Measurements from ENCODE around the gene STAB1. TPM values are rescaled to one million over a fixed set of nuclear protein-coding genes. Genes with fewer than 3 reads are reported as not detected.

Gene STAB1
- total and polyA plus RNA-seq, 8 donors, result 8.2 to 140 (median 50.5) TPM

- no peaks in the 10 kb centered on the region for H3K4me1 ChIP-seq
- TF ChIP-seq CTCF (IDR thresholded peaks at IDR 0.05), result no peak
- WGBS, 2 donors, result 92 to 93% methylated on average over 7 of the region's 7 CpGs
Observed at GRCh38 chr3:52513281-52513680, 18.1 kb downstream of the STAB1 start.

GRCh38 chr3:52514576-52514975 lies 19.4 kb downstream of the STAB1 start:
- Histone ChIP-seq H3K27ac (no peak overlapping the region), H3K9me3 (no peaks in the 10 kb centered on the region), H3K4me3 (no peak overlapping the region), H3K4me1 (no peaks in the 10 kb centered on the region), H3K36me3 (no peaks in the 10 kb centered on the region), H3K27me3 (no peaks in the 10 kb centered on the region)
- WGBS, 2 donors, result 84 to 93% methylated on average over 11 of the region's 11 CpGs
- no peak for ATAC-seq
- no peak for DNase-seq
- intact Hi-C loops (cut with DNase I), result no loop called here
- no peak for FAIRE-seq
- no peak for TF ChIP-seq CTCF (IDR thresholded peaks at IDR 0.05)

More at GRCh38 chr3:52513281-52513680, 18.1 kb downstream of the STAB1 start:
- no peak for ATAC-seq
- H3K27ac ChIP-seq, result no peak overlapping the region
- FAIRE-seq, result no peak
- H3K9me3 ChIP-seq, result no peaks in the 10 kb centered on the region
- intact Hi-C loops (cut with DNase I), result no loop called here
- H3K4me3 ChIP-seq, result no peak overlapping the region
- no peaks in the 10 kb centered on the region for H3K27me3 ChIP-seq
- DNase-seq, result no peak
- H3K36me3 ChIP-seq, result no peaks in the 10 kb centered on the region

GRCh38 chr3:52515192-52515591 lies 20.1 kb downstream of the STAB1 start:
- Histone ChIP-seq H3K4me1 (no peaks in the 10 kb centered on the region), H3K9me3 (no peaks in the 10 kb centered on the region), H3K36me3 (no peaks in the 10 kb centered on the region), H3K27ac (no peak overlapping the region), H3K4me3 (no peak overlapping the region), H3K27me3 (no peaks in the 10 kb centered on the region)
- no peak for TF ChIP-seq CTCF (IDR thresholded peaks at IDR 0.05)
- intact Hi-C loops (cut with DNase I), result no loop called here
- ATAC-seq (no peak), FAIRE-seq (no peak), DNase-seq (no peak)
- 70 to 72% methylated on average over 6 of the region's 6 CpGs for WGBS, 2 donors

- DNase-seq (no peak), FAIRE-seq (no peak), ATAC-seq (no peak)
- intact Hi-C loops (cut with DNase I), result no loop called here
- 88 to 89% methylated on average over 19 of the region's 19 CpGs for WGBS, 2 donors
- H3K36me3 ChIP-seq, result no peaks in the 10 kb centered on the region
- no peak overlapping the region for H3K27ac ChIP-seq
- H3K27me3 ChIP-seq, result no peaks in the 10 kb centered on the region
- no peak for TF ChIP-seq CTCF (IDR thresholded peaks at IDR 0.05)
- no peak overlapping the region for H3K4me3 ChIP-seq
- H3K9me3 ChIP-seq, result no peaks in the 10 kb centered on the region
- H3K4me1 ChIP-seq, result no peaks in the 10 kb centered on the region
Observed at GRCh38 chr3:52516509-52517195, 21.5 kb downstream of the STAB1 start.
